HepG2 (cell line): ENCODE results near the gene LRRC51. TPM values are rescaled to one million over a fixed set of nuclear protein-coding genes. Genes with fewer than 3 reads are reported as not detected.

Experiments
- ATRX ChIP-seq: sonication (generic); formaldehyde crosslinking; IDR thresholded peaks from 2 replicates; pipeline ENCODE4 v1.4.0; 2020; ENCODE audit warnings: missing genetic modification reagents, borderline replicate concordance
- HMG20B ChIP-seq: conservative IDR thresholded peaks from 2 replicates; pipeline ENCODE4 v1.6.1; 2016; ENCODE audit warnings: missing genetic modification reagents, missing compliant biosample characterization
- MIXL1 ChIP-seq: IDR thresholded peaks from 2 replicates; pipeline ENCODE4 v1.6.1; 2016
- MTF1 ChIP-seq: sonication (generic); formaldehyde crosslinking; IDR thresholded peaks from 2 replicates; pipeline ENCODE4 v1.5.0; 2020; ENCODE audit warnings: missing genetic modification reagents
- MYC ChIP-seq: sonication (generic); formaldehyde crosslinking; IDR thresholded peaks from 2 replicates; pipeline ENCODE4 v1.9.0; 2021; ENCODE audit warnings: missing genetic modification reagents, borderline replicate concordance
- NR1H2 ChIP-seq: sonication (generic); formaldehyde crosslinking; IDR thresholded peaks from 2 replicates; pipeline ENCODE4 v1.8.1; 2022; ENCODE audit warnings: low read depth, missing genetic modification reagents, borderline replicate concordance
- RBM22 ChIP-seq: fragments of 200-400 bp; formaldehyde crosslinking; optimal IDR thresholded peaks from 2 replicates; pipeline ENCODE3; 2017; ENCODE audit warnings: mild to moderate bottlenecking, low read length, moderate library complexity
- RNF2 ChIP-seq: fragments of 450-650 bp; conservative IDR thresholded peaks from 2 replicates; pipeline ENCODE4 v1.6.1; 2016; ENCODE audit warnings: low read depth
- SMARCE1 ChIP-seq: fragments of 450-650 bp; IDR thresholded peaks from 2 replicates; pipeline ENCODE4 v1.6.1; 2017; ENCODE audit warnings: borderline replicate concordance
- SOX6 ChIP-seq, 2 experiments: fragments of 450-650 bp in 1 of 2; sonication (generic) in 1 of 2; formaldehyde crosslinking in 1 of 2; IDR thresholded peaks; 2 replicates each; pipeline versions ENCODE4 v1.4.0 to v1.6.1; 2017 to 2020; ENCODE audit warnings: antibody characterized with exemption in 1 of 2, mild to moderate bottlenecking in 1 of 2, missing genetic modification reagents in 1 of 2
- SRF ChIP-seq: IDR thresholded peaks from 2 replicates; pipeline ENCODE4 v1.6.1; 2011; ENCODE audit warnings: mild to moderate bottlenecking, low read depth, low read length, moderate library complexity
- ZBTB42 ChIP-seq: sonication (generic); formaldehyde crosslinking; IDR thresholded peaks from 2 replicates; pipeline ENCODE4 v1.5.0; 2020; ENCODE audit warnings: mild to moderate bottlenecking, missing genetic modification reagents
- ZFP62 ChIP-seq: sonication (generic); formaldehyde crosslinking; IDR thresholded peaks from 2 replicates; pipeline ENCODE4 v1.4.0; 2020; ENCODE audit warnings: missing genetic modification reagents
- ZMYM3 ChIP-seq: sonication (generic); formaldehyde crosslinking; IDR thresholded peaks from 2 replicates; pipeline ENCODE4 v1.5.1; 2020; ENCODE audit warnings: mild to moderate bottlenecking, missing genetic modification reagents
- ZNF12 ChIP-seq: sonication (generic); formaldehyde crosslinking; IDR thresholded peaks from 2 replicates; pipeline ENCODE4 v1.5.0; 2020; ENCODE audit warnings: missing genetic modification reagents
- ZNF180 ChIP-seq: sonication (generic); formaldehyde crosslinking; IDR thresholded peaks from 2 replicates; pipeline ENCODE4 v1.4.0; 2020; ENCODE audit warnings: low read depth, missing genetic modification reagents, borderline replicate concordance
- ZNF274 ChIP-seq: sonication (generic); formaldehyde crosslinking; IDR thresholded peaks from 2 replicates; pipeline ENCODE4 v1.5.1; 2020; ENCODE audit warnings: mild to moderate bottlenecking, missing genetic modification reagents
- ZNF496 ChIP-seq: sonication (generic); formaldehyde crosslinking; IDR thresholded peaks from 2 replicates; pipeline ENCODE4 v1.8.1; 2023; ENCODE audit warnings: mild to moderate bottlenecking, moderate library complexity, missing genetic modification reagents; ENCODE audit not compliant: insufficient replicate concordance
- ZNF720 ChIP-seq: sonication (generic); formaldehyde crosslinking; IDR thresholded peaks from 2 replicates; pipeline ENCODE4 v1.4.0; 2020; ENCODE audit warnings: missing genetic modification reagents
- ZNF781 ChIP-seq: sonication (generic); formaldehyde crosslinking; IDR thresholded peaks from 2 replicates; pipeline ENCODE4 v1.5.1; 2020; ENCODE audit warnings: borderline replicate concordance, mild to moderate bottlenecking, missing genetic modification reagents; ENCODE audit errors: not compliant biosample characterization
- ZSCAN21 ChIP-seq: sonication (generic); formaldehyde crosslinking; IDR thresholded peaks from 2 replicates; pipeline ENCODE4 v1.8.0; 2022; ENCODE audit warnings: mild to moderate bottlenecking, missing genetic modification reagents, moderate library complexity, borderline replicate concordance
- polyA plus RNA-seq, 8 experiments: library from polyadenylated mRNA; depleted of rRNA in 3 of 8; stranded (reverse) in 7 of 8; unstranded in 1 of 8; fragments of >200 nt; fragmentation: Illumina TruSeq in 4 of 8; extraction: Trizol in 4 of 8; gene quantifications; 2 replicates each; pipeline versions ENCODE4 v1.2.1 to v1.2.3, GENCODE V29; 2011 to 2016; ENCODE audit warnings: low read depth in 4 of 8, missing spikeins in 1 of 8, mixed read lengths in 1 of 8; ENCODE audit not compliant: insufficient read depth in 1 of 8
- total RNA-seq, 5 experiments: library from RNA; depleted of rRNA; stranded (reverse); fragments of >200 nt; fragmentation: Illumina TruSeq; extraction: Trizol; gene quantifications; 2 replicates each; pipeline ENCODE4 v1.2.3, GENCODE V29; 2016; ENCODE audit warnings: low read depth in 1 of 5
- TF ChIP-seq, protein P1 (sequence below): sonication (generic); formaldehyde crosslinking; IDR thresholded peaks from 2 replicates; pipeline ENCODE4 v1.8.1; 2023; ENCODE audit warnings: mild to moderate bottlenecking, missing genetic modification reagents
- TF ChIP-seq, protein P2 (sequence below): sonication (generic); formaldehyde crosslinking; IDR thresholded peaks from 2 replicates; pipeline ENCODE4 v1.8.0; 2023; ENCODE audit warnings: mild to moderate bottlenecking, missing genetic modification reagents
- TF ChIP-seq, protein P3 (sequence below): sonication (generic); formaldehyde crosslinking; IDR thresholded peaks from 2 replicates; pipeline ENCODE4 v1.5.1; 2020; ENCODE audit warnings: missing genetic modification reagents, mild to moderate bottlenecking, borderline replicate concordance

The LRRC51 gene
- total and polyA plus RNA-seq, 2 of the 13 experiments (the other 11 are each of a cell fraction or from before 2014, with no cell fraction given): 5.3 to 6.0 TPM

DNA sequence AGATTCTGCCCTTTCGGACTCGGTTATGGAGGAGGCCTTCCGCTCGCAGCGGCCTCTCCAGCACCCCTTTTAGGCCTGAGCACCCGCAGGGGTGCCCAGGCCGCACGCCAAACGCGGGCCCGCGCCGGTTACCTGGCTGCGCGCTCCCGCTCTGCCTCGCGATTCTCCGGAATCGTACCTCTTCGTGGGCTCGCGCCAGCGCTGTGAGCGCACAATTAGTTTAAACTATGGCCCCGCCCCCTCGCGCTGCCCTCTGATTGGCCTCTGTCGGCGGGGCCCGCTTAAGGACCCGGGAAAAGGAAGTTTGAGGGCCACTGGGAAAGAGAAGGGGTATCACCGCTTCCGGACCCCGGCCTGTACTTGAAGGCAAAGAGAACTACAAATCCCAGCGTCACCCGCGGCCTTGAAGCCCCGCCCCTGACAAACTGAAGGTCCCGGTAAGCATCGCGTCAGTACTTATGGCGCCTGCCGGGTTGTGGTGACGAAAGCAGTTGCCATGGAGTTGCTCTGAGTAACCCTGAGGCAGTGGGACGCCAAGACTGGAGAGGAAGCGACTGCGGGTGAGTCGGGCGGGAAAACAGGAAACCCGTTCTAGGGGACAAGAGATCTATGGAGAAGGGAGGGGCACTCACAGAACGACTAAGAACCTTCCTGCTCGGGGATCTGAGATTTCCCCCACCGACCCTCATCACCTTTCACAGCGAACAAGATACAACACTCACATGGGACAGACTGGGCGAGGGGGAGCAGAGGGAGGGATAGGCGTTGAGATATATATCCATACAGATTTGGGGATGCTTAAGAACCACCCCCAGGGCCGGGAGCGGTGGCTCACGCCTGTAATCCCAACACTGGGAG is at the start of gene LRRC51, which contains the start of gene NUMA1 (continued):
- TF ChIP-seq, protein P1, sequence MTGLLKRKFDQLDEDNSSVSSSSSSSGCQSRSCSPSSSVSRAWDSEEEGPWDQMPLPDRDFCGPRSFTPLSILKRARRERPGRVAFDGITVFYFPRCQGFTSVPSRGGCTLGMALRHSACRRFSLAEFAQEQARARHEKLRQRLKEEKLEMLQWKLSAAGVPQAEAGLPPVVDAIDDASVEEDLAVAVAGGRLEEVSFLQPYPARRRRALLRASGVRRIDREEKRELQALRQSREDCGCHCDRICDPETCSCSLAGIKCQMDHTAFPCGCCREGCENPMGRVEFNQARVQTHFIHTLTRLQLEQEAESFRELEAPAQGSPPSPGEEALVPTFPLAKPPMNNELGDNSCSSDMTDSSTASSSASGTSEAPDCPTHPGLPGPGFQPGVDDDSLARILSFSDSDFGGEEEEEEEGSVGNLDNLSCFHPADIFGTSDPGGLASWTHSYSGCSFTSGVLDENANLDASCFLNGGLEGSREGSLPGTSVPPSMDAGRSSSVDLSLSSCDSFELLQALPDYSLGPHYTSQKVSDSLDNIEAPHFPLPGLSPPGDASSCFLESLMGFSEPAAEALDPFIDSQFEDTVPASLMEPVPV (CRISPR knock-in tag): no peak
- no peak for TF ChIP-seq ZNF720 (CRISPR knock-in tag)
- TF ChIP-seq ZNF496 (CRISPR knock-in tag): no peak
- no peak for TF ChIP-seq ZNF274
- TF ChIP-seq SOX6 (IDR thresholded peaks at IDR 0.05): no peak
- TF ChIP-seq SOX6 (CRISPR knock-in tag; IDR thresholded peaks at IDR 0.05): peak; percentile 63; the same call in 1 of the 2 replicates
- TF ChIP-seq RBM22: peak; percentile 100
- TF ChIP-seq, protein P2, sequence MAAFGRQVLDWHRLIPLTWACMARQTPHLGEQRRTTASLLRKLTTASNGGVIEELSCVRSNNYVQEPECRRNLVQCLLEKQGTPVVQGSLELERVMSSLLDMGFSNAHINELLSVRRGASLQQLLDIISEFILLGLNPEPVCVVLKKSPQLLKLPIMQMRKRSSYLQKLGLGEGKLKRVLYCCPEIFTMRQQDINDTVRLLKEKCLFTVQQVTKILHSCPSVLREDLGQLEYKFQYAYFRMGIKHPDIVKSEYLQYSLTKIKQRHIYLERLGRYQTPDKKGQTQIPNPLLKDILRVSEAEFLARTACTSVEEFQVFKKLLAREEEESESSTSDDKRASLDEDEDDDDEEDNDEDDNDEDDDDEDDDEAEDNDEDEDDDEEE (CRISPR knock-in tag): no peak
- TF ChIP-seq MIXL1: peak; percentile 92
- TF ChIP-seq ZSCAN21: no peak
- TF ChIP-seq MYC (CRISPR knock-in tag): peak; percentile 67; the same call in 1 of the 2 replicates
- TF ChIP-seq ZNF781: no peak
- TF ChIP-seq ZNF12 (CRISPR knock-in tag): no peak
- no peak for TF ChIP-seq SRF
- no peak for TF ChIP-seq ZNF180 (CRISPR knock-in tag)
- no peak for TF ChIP-seq HMG20B (CRISPR knock-in tag)
- peak; percentile 34; the same call in 1 of the 2 replicates for TF ChIP-seq ZMYM3
- TF ChIP-seq RNF2: no peak
- TF ChIP-seq MTF1 (CRISPR knock-in tag): no peak
- no peak for TF ChIP-seq ZFP62
- TF ChIP-seq NR1H2 (CRISPR knock-in tag): no peak
- TF ChIP-seq ATRX (CRISPR knock-in tag): no peak
- no peak for TF ChIP-seq SMARCE1
- TF ChIP-seq ZBTB42 (CRISPR knock-in tag): no peak
- TF ChIP-seq, protein P3, sequence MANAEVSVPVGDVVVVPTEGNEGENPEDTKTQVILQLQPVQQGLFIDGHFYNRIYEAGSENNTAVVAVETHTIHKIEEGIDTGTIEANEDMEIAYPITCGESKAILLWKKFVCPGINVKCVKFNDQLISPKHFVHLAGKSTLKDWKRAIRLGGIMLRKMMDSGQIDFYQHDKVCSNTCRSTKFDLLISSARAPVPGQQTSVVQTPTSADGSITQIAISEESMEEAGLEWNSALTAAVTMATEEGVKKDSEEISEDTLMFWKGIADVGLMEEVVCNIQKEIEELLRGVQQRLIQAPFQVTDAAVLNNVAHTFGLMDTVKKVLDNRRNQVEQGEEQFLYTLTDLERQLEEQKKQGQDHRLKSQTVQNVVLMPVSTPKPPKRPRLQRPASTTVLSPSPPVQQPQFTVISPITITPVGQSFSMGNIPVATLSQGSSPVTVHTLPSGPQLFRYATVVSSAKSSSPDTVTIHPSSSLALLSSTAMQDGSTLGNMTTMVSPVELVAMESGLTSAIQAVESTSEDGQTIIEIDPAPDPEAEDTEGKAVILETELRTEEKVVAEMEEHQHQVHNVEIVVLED (CRISPR knock-in tag): peak; percentile 75; the same call in 1 of the 2 replicates
